Upper lobe of left lung (tissue), 4 donors: ENCODE results near the gene RNASEH2B.

Experiments used
- POLR2A ChIP-seq, 4 donors: fragments of 450-650 bp; IDR thresholded peaks; one replicate each; pipeline ENCODE4 v1.5.1; 2016 to 2017; ENCODE audit warnings: antibody characterized with exemption in 4 of 4, mild to moderate bottlenecking in 2 of 4
- TF ChIP-seq, protein P1 (sequence below), 6 experiments: fragments of 450-650 bp in 4 of 6; fragments of 200-600 bp in 2 of 6; sonication (generic) in 2 of 6; IDR thresholded peaks; one replicate each; pipeline ENCODE4 v1.5.1; 2016 to 2019; ENCODE audit warnings: antibody characterized with exemption in 6 of 6

GRCh38 chr13:50994651-50995050 is 85.1 kb downstream of the RNASEH2B start:
- TF ChIP-seq, protein P1, sequence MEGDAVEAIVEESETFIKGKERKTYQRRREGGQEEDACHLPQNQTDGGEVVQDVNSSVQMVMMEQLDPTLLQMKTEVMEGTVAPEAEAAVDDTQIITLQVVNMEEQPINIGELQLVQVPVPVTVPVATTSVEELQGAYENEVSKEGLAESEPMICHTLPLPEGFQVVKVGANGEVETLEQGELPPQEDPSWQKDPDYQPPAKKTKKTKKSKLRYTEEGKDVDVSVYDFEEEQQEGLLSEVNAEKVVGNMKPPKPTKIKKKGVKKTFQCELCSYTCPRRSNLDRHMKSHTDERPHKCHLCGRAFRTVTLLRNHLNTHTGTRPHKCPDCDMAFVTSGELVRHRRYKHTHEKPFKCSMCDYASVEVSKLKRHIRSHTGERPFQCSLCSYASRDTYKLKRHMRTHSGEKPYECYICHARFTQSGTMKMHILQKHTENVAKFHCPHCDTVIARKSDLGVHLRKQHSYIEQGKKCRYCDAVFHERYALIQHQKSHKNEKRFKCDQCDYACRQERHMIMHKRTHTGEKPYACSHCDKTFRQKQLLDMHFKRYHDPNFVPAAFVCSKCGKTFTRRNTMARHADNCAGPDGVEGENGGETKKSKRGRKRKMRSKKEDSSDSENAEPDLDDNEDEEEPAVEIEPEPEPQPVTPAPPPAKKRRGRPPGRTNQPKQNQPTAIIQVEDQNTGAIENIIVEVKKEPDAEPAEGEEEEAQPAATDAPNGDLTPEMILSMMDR (IDR thresholded peaks at IDR 0.05): no peak
- TF ChIP-seq POLR2A (IDR thresholded peaks at IDR 0.05): no peak
